HCT116 (cell line): Measurements from ENCODE around the gene AGFG2. TPM values are rescaled to one million over a fixed set of nuclear protein-coding genes. Genes with fewer than 3 reads are reported as not detected.

Experiments
- ATAC-seq: fragments of 200-7000 bp; cut with Tn5 transposase; 2 replicates; pipeline ENCODE4 v1.9.1; 2020; ENCODE audit warnings: mild to moderate bottlenecking, moderate library complexity
- BruUV-seq: library from RNA; stranded (reverse); fragments of 400-500 nt; replicated peaks from 2 replicates; lab custom pipeline; 2021; lab: Mats Ljungman, UMichigan
- CTCF ChIA-PET: fragments of 300-600 bp; sonication (Branson Sonifier 250); formaldehyde crosslinking; loops from one replicate; lab custom pipeline; 2021; ENCODE audit warnings: antibody characterized with exemption; lab: Charles Lee
- POLR2A ChIA-PET: fragments of 300-600, 350-600 bp; sonication (Branson Sonifier 250); formaldehyde crosslinking; loops from one replicate; lab custom pipeline; 2021; ENCODE audit warnings: antibody characterized with exemption; lab: Charles Lee
- RAD21 ChIA-PET, 2 experiments: fragments of 300-600 bp; sonication (Branson Sonifier 250); formaldehyde crosslinking; loops; one replicate each; lab custom pipeline; 2023; ENCODE audit warnings: low total read pairs in 2 of 2; ENCODE audit not compliant: uncharacterized antibody in 2 of 2, unreplicated experiment in 2 of 2, low non-redundant PET in 1 of 2; lab: Charles Lee
- DNase-seq: peaks from one replicate; pipeline ENCODE4 v3.0.0-alpha.2; 2010; ENCODE audit warnings: low read depth, low spot score
- H2AFZ ChIP-seq: fragments of 200-600 bp; shearing (Covaris generic), sonication (generic); 2 replicates; pipeline ENCODE4 v1.6.1; 2017; ENCODE audit warnings: low read depth, mixed run types, mixed read lengths, antibody characterized with exemption, low read length; ENCODE audit not compliant: poor library complexity, severe bottlenecking
- H3K27ac ChIP-seq: 2 replicates; pipeline ENCODE4 v1.5.1; 2012; ENCODE audit warnings: low read depth, low read length
- H3K27me3 ChIP-seq: fragments of 200-600 bp; sonication (generic); 2 replicates; pipeline ENCODE4 v1.6.1; 2016; ENCODE audit warnings: mixed run types, low read length, mixed read lengths; ENCODE audit not compliant: insufficient read depth
- H3K36me3 ChIP-seq, 2 experiments: fragments of 200-500 bp in 1 of 2; fragments of 200-600 bp in 1 of 2; sonication (Bioruptor generic) in 1 of 2; sonication (generic) in 1 of 2; 2 replicates each; pipeline versions ENCODE4 v1.5.1 to v1.6.1; 2014 to 2016; ENCODE audit warnings: low read length in 2 of 2, inconsistent platforms in 1 of 2, mixed read lengths in 1 of 2, mixed run types in 1 of 2; ENCODE audit not compliant: insufficient read depth in 2 of 2, control insufficient read depth in 1 of 2
- H3K4me1 ChIP-seq, 2 experiments: fragments of 200-600 bp in 1 of 2; sonication (generic) in 1 of 2; 2 replicates each; pipeline versions ENCODE4 v1.5.1 to v1.6.1; 2012 to 2017; ENCODE audit warnings: low read length in 2 of 2, inconsistent platforms in 1 of 2, mild to moderate bottlenecking in 1 of 2, mixed read lengths in 1 of 2, mixed run types in 1 of 2, moderate library complexity in 1 of 2; ENCODE audit not compliant: insufficient read depth in 2 of 2, control insufficient read depth in 1 of 2
- H3K4me2 ChIP-seq: fragments of 200-600 bp; sonication (generic); 2 replicates; pipeline ENCODE4 v1.6.1; 2017; ENCODE audit warnings: mixed run types, low read length, mixed read lengths
- H3K4me3 ChIP-seq, 2 experiments: fragments of 200-600 bp in 1 of 2; sonication (generic) in 1 of 2; replicated peaks in 1 of 2; 2 replicates each; pipeline ENCODE4 v1.5.1; 2011 to 2016; ENCODE audit warnings: low read length in 2 of 2, control low read depth in 1 of 2, low read depth in 1 of 2, mild to moderate bottlenecking in 1 of 2, mixed read lengths in 1 of 2, mixed run types in 1 of 2
- H3K79me2 ChIP-seq: fragments of 200-600 bp; sonication (generic); 2 replicates; pipeline ENCODE4 v1.6.1; 2017; ENCODE audit warnings: mild to moderate bottlenecking, mixed run types, low read length, moderate library complexity, mixed read lengths; ENCODE audit not compliant: insufficient read depth
- H3K9ac ChIP-seq: fragments of 200-600 bp; sonication (generic); 2 replicates; pipeline ENCODE4 v1.6.1; 2016; ENCODE audit warnings: low read length, mixed read lengths
- H3K9me2 ChIP-seq: fragments of 200-600 bp; sonication (generic), shearing (Covaris generic); 2 replicates; pipeline ENCODE4 v1.6.1; 2017; ENCODE audit warnings: mixed run types, mild to moderate bottlenecking, moderate library complexity; ENCODE audit not compliant: insufficient read depth
- H3K9me3 ChIP-seq, 2 experiments: fragments of 200-500 bp in 1 of 2; fragments of 200-600 bp in 1 of 2; sonication (Bioruptor generic) in 1 of 2; sonication (generic) in 1 of 2; 2 replicates each; pipeline ENCODE4 v1.6.1; 2014 to 2017; ENCODE audit warnings: low read length in 2 of 2, mixed read lengths in 2 of 2, inconsistent platforms in 1 of 2, low read depth in 1 of 2, mild to moderate bottlenecking in 1 of 2, mixed run types in 1 of 2, moderate library complexity in 1 of 2; ENCODE audit not compliant: control insufficient read depth in 1 of 2, insufficient read depth in 1 of 2
- H4K20me1 ChIP-seq: fragments of 200-600 bp; sonication (generic), shearing (Covaris generic); 2 replicates; pipeline ENCODE4 v1.6.1; 2017; ENCODE audit warnings: mixed run types, mild to moderate bottlenecking, moderate library complexity; ENCODE audit not compliant: insufficient read depth
- ATF3 ChIP-seq: IDR thresholded peaks from 2 replicates; pipeline ENCODE4 v1.6.1; 2012
- CBX3 ChIP-seq: IDR thresholded peaks from 2 replicates; pipeline ENCODE4 v1.6.1; 2012; ENCODE audit warnings: low read depth
- CEBPB ChIP-seq: IDR thresholded peaks from 2 replicates; pipeline ENCODE4 v1.6.1; 2012; ENCODE audit warnings: low read depth
- CTCF ChIP-seq, 3 experiments: fragments of 200-600 bp in 1 of 3; sonication (generic) in 1 of 3; IDR thresholded peaks in 2 of 3; conservative IDR thresholded peaks in 1 of 3; 2 replicates each; pipeline ENCODE4 v1.5.1; 2012 to 2017; ENCODE audit warnings: low read depth in 2 of 3, low read length in 2 of 3, antibody characterized with exemption in 1 of 3, borderline replicate concordance in 1 of 3, control low read depth in 1 of 3, mild to moderate bottlenecking in 1 of 3, mixed read lengths in 1 of 3, mixed run types in 1 of 3, moderate library complexity in 1 of 3; ENCODE audit not compliant: insufficient read depth in 1 of 3
- EGR1 ChIP-seq: IDR thresholded peaks from 2 replicates; pipeline ENCODE4 v1.6.1; 2012; ENCODE audit warnings: low read depth
- ELF1 ChIP-seq: IDR thresholded peaks from 2 replicates; pipeline ENCODE4 v1.6.1; 2012; ENCODE audit warnings: low read depth, borderline replicate concordance
- EZH2phosphoT487 ChIP-seq: fragments of 200-600 bp; IDR thresholded peaks from 2 replicates; pipeline ENCODE4 v1.6.1; 2018; ENCODE audit warnings: antibody characterized with exemption, borderline replicate concordance
- FOSL1 ChIP-seq: IDR thresholded peaks from 2 replicates; pipeline ENCODE4 v1.6.1; 2012; ENCODE audit warnings: low read depth
- POLR2A ChIP-seq: IDR thresholded peaks from 2 replicates; pipeline ENCODE4 v1.7.0; 2011; ENCODE audit warnings: borderline replicate concordance; ENCODE audit not compliant: insufficient read depth, insufficient read length; ENCODE audit errors: extremely low read depth
- POLR2AphosphoS5 ChIP-seq: IDR thresholded peaks from 2 replicates; pipeline ENCODE4 v1.6.1; 2011; ENCODE audit warnings: mild to moderate bottlenecking, low read depth, low read length, moderate library complexity
- RAD21 ChIP-seq: IDR thresholded peaks from 2 replicates; pipeline ENCODE4 v1.6.1; 2012; ENCODE audit warnings: low read depth, mild to moderate bottlenecking
- SIN3A ChIP-seq: IDR thresholded peaks from 2 replicates; pipeline ENCODE4 v1.6.1; 2012; ENCODE audit warnings: low read depth
- TCF7L2 ChIP-seq: IDR thresholded peaks from 2 replicates; pipeline ENCODE4 v1.7.0; 2011; ENCODE audit warnings: borderline replicate concordance, inconsistent platforms; ENCODE audit not compliant: insufficient read depth, insufficient read length; ENCODE audit errors: extremely low read depth
- ZBTB33 ChIP-seq: IDR thresholded peaks from 2 replicates; pipeline ENCODE4 v1.6.1; 2011; ENCODE audit warnings: mild to moderate bottlenecking, low read length, moderate library complexity; ENCODE audit not compliant: insufficient replicate concordance; ENCODE audit errors: extremely low read depth
- intact Hi-C: fragments of 100-400 bp; cut with micrococcal nuclease; formaldehyde crosslinking; loops from 2 replicates; pipeline ENCODE4 v1.10.0; 2022
- total RNA-seq: library from RNA; stranded (reverse); gene quantifications from one replicate; pipeline ENCODE4 v1.2.1, GENCODE V29; 2021; ENCODE audit not compliant: unreplicated experiment

The AGFG2 gene
- total RNA-seq, 1 experiment from 2014 or later = 14.0 TPM

DNA sequence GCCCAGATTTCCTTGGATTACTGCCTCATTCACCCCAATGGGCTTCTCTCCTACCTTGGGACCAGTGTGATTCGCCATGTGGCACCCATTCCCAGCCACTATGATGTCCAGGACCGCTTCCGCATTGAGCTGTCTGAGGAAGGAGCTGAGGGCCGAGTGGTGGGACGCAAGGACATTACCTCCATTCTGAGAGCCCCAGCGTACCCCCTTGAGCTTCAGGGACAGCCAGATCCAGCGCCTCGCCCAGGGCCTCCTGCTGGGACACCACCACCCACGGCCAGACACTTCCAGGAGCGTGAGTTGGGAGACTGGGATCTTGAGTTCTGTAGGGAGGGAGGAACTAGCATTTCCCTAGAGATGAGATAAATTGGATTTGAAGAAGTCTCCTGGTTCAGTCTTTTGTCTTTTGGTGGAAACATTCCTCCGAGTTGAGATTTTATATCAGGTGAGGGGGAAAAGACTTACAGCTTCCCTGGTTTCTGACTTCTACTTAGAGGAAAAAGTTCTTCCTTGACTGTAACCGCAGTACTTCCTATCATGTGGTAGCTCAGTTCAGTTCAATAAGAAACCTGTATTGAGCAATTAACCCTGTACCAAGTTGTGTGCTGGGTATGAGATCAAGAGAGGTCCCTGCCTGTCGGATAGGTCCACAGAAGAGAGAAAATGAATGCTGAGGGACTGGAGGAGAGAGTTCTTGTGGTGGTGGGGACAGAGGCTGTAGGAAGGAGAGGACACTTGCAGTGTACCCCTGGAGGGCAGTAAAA, 74.6 kb downstream of the AGFG2 start:
- intact Hi-C loops = no loop called here
- H3K9me3 ChIP-seq = no peaks in the 10 kb centered on the region
- RAD21 ChIA-PET = no interaction called here
- H2AFZ ChIP-seq = no peak overlapping the region
- CTCF ChIA-PET = interaction anchor here (0.9 to 2.5 kb wide), 8 partner anchors 15 to 214 kb away, joined by 3 to 12 read pairs (median 4); partner anchors contain the start of genes EPHB4, FBXO24, LRCH4 and POP7
- peaks cover 3 to 35% of the 10 kb centered on the region in 2 experiments for H3K4me1 ChIP-seq
- no peak overlapping the region for H3K27ac ChIP-seq
- POLR2A ChIA-PET = interaction anchor here (1.8 to 3.2 kb wide), 2 partner anchors 16 to 28 kb away, joined by 6 to 23 read pairs; partner anchors contain the start of genes FBXO24 and LRCH4
- H3K9me2 ChIP-seq = no peaks in the 10 kb centered on the region
- H3K4me2 ChIP-seq = peak overlapping the region; percentile 97
- peaks cover 0 to 2% of the 10 kb centered on the region in 2 experiments; a peak in 1 of 4 replicates for H3K36me3 ChIP-seq
- peak overlapping the region; percentile 73 to 89 for H3K4me3 ChIP-seq
- DNase-seq (no peak), ATAC-seq (no peak)
- peak overlapping the region; percentile 65 for H3K9ac ChIP-seq
- no peaks in the 10 kb centered on the region for H3K27me3 ChIP-seq
- H4K20me1 ChIP-seq = no peaks in the 10 kb centered on the region
- no TSS peak for BruUV-seq
- H3K79me2 ChIP-seq = no peaks in the 10 kb centered on the region
- TF ChIP-seq CEBPB (no peak), TCF7L2 (no peak)

GRCh38 chr7:100614308-100614861, 75.4 kb downstream of the AGFG2 start:
- H2AFZ ChIP-seq = no peak overlapping the region
- no peak overlapping the region for H3K4me3 ChIP-seq
- no peaks in the 10 kb centered on the region for H3K79me2 ChIP-seq
- no peak overlapping the region for H3K9ac ChIP-seq
- H4K20me1 ChIP-seq = no peaks in the 10 kb centered on the region
- peak overlapping the region; percentile 97; the same call in 1 of the 2 replicates for H3K4me2 ChIP-seq
- ChIA-PET CTCF (interaction anchor here (1.6 to 2.5 kb wide), 3 partner anchors 15 to 91 kb away, joined by 4 to 12 read pairs (median 6); partner anchors contain the start of gene POP7), POLR2A (interaction anchor here (3.2 kb wide), 1 partner anchor 29 kb away, joined by 23 read pairs; the partner anchor contains the start of genes FBXO24 and LRCH4), RAD21 (no interaction called here)
- intact Hi-C loops = no loop called here
- ATAC-seq (no peak), DNase-seq (no peak)
- peaks cover 3 to 35% of the 10 kb centered on the region in 2 experiments for H3K4me1 ChIP-seq
- no peak overlapping the region for H3K27ac ChIP-seq
- H3K27me3 ChIP-seq = no peaks in the 10 kb centered on the region
- BruUV-seq = no TSS peak
- H3K9me3 ChIP-seq = no peaks in the 10 kb centered on the region
- H3K36me3 ChIP-seq = peaks cover 0 to 2% of the 10 kb centered on the region in 2 experiments; a peak in 1 of 4 replicates
- no peaks in the 10 kb centered on the region for H3K9me2 ChIP-seq
- no peak for TF ChIP-seq CEBPB
- TF ChIP-seq EZH2phosphoT487 = no peak
- TF ChIP-seq EGR1 = no peak
- TF ChIP-seq ZBTB33 = no peak
- TF ChIP-seq RAD21 = no peak
- TF ChIP-seq CTCF (IDR thresholded peaks at IDR 0.05 in 2 of 3, conservative IDR thresholded peaks at IDR 0.05 in 1 of 3; ENCODE audit: borderline replicate concordance in 1 of 3, insufficient read depth in 1 of 3, low read depth in 2 of 3, low read length in 2 of 3) = no peak
- TF ChIP-seq POLR2AphosphoS5 = no peak
- no peak for TF ChIP-seq FOSL1
- TF ChIP-seq CBX3 = no peak
- no peak for TF ChIP-seq POLR2A
- no peak for TF ChIP-seq ELF1
- TF ChIP-seq SIN3A = no peak
- no peak for TF ChIP-seq ATF3
